ENCODE data around the gene VPS33A.

DNA sequence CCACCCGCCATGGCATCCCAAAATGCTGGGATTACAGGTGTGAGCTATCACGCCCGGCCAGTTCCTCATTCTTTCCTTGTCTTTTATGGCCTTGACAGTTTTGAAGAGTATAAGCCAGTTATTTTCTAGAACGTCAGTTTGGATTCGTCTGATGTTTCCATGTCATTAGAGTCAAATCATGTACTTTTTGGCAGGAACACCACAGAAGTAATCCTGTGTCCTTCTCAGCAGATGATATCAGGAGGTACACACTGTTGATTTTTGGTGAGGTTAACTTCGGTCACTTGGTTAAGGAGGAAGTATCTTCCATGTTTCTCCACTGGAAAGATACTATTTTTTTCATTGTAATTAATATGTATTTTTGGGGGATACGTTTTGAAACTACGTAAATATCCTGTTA is 25.1 kb upstream of the VPS33A start:
- TF ChIP-seq, protein P1, sequence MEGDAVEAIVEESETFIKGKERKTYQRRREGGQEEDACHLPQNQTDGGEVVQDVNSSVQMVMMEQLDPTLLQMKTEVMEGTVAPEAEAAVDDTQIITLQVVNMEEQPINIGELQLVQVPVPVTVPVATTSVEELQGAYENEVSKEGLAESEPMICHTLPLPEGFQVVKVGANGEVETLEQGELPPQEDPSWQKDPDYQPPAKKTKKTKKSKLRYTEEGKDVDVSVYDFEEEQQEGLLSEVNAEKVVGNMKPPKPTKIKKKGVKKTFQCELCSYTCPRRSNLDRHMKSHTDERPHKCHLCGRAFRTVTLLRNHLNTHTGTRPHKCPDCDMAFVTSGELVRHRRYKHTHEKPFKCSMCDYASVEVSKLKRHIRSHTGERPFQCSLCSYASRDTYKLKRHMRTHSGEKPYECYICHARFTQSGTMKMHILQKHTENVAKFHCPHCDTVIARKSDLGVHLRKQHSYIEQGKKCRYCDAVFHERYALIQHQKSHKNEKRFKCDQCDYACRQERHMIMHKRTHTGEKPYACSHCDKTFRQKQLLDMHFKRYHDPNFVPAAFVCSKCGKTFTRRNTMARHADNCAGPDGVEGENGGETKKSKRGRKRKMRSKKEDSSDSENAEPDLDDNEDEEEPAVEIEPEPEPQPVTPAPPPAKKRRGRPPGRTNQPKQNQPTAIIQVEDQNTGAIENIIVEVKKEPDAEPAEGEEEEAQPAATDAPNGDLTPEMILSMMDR (conservative IDR thresholded peaks at IDR 0.05 in 1 of 2, IDR thresholded peaks at IDR 0.05 in 1 of 2; ENCODE audit: low read depth in 1 of 2, low read length in 2 of 2) = no peak
- no peak for TF ChIP-seq EZH2 (IDR thresholded peaks at IDR 0.05; ENCODE audit: low read length, missing control alignments)
